ENCODE data around the gene ERFE. TPM values are rescaled to one million over a fixed set of nuclear protein-coding genes. Genes with fewer than 3 reads are reported as not detected.

ERFE gene
- total RNA-seq, 2 experiments from 2014 or later, result not detected

- Mint-ChIP-seq H3K27me3 (no peaks in the 10 kb centered on the region), H3K4me3 (no peak overlapping the region), H3K4me1 (no peaks in the 10 kb centered on the region), H3K36me3 (no peaks in the 10 kb centered on the region), H3K27ac (no peak overlapping the region), H3K9me3 (ENCODE audit: low read depth) (no peaks in the 10 kb centered on the region)
- ATAC-seq (no peak), DNase-seq (no peak)
- CTCF ChIA-PET, result no interaction called here
Observed at GRCh38 chr2:238130111-238130695, 28.6 kb upstream of the ERFE start.

DNA sequence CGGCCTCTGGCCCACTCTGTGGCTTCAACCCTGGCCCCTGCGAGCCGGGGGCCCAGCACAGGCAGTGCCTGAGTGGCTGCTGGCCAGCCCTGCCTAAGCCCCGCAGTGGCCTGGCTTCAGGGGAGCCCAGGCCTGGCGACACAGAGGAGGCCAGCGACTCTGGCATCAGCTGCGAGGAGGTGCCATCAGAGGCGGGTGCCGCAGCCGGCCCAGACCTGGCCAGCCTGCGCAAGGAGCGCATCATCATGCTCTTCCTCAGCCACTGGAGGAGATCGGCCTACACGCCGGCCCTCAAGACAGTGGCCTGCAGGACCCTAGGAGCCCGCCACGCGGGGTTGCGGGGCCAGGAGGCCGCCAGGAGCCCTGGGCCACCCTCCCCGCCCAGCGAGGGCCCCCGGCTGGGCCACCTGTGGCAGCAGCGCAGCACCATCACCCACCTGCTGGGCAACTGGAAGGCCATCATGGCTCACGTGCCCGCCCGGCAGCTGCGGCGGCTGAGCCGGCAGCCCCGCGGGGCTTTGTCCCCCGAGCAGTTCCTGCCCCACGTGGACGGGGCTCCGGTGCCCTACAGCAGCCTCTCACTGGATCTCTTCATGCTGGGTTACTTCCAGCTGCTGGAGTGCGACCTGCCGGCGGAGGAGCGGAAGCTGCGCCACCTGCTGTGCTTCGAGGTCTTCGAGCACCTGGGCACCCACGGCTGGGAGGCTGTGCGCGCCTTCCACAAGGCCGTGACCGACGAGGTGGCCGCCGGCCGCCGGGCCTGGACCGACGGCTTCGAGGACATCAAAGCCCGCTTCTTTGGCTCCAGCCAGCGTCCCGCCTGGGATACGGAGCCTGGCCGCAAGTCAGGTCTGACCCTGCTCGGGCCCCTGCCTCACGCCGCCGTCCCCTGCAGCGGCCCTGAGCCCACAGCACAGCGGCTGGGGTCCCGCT, 27.8 kb upstream of the ERFE start:
- CTCF ChIA-PET, result no interaction called here
- no peak overlapping the region for H3K4me3 Mint-ChIP-seq
- H3K27me3 Mint-ChIP-seq, result no peaks in the 10 kb centered on the region
- H3K36me3 Mint-ChIP-seq, result no peaks in the 10 kb centered on the region
- no peak for DNase-seq
- H3K27ac Mint-ChIP-seq, result no peak overlapping the region
- H3K4me1 Mint-ChIP-seq, result no peaks in the 10 kb centered on the region
- ATAC-seq, result no peak
- H3K9me3 Mint-ChIP-seq (ENCODE audit: low read depth), result no peaks in the 10 kb centered on the region

GRCh38 chr2:238131761-238132462, 26.9 kb upstream of the ERFE start:
- no peaks in the 10 kb centered on the region for H3K27me3 Mint-ChIP-seq
- no peaks in the 10 kb centered on the region for H3K4me1 Mint-ChIP-seq
- H3K27ac Mint-ChIP-seq, result no peak overlapping the region
- H3K36me3 Mint-ChIP-seq, result no peaks in the 10 kb centered on the region
- DNase-seq (no peak), ATAC-seq (no peak)
- no peak overlapping the region for H3K4me3 Mint-ChIP-seq
- H3K9me3 Mint-ChIP-seq (ENCODE audit: low read depth), result no peaks in the 10 kb centered on the region
- CTCF ChIA-PET, result no interaction called here

DNA sequence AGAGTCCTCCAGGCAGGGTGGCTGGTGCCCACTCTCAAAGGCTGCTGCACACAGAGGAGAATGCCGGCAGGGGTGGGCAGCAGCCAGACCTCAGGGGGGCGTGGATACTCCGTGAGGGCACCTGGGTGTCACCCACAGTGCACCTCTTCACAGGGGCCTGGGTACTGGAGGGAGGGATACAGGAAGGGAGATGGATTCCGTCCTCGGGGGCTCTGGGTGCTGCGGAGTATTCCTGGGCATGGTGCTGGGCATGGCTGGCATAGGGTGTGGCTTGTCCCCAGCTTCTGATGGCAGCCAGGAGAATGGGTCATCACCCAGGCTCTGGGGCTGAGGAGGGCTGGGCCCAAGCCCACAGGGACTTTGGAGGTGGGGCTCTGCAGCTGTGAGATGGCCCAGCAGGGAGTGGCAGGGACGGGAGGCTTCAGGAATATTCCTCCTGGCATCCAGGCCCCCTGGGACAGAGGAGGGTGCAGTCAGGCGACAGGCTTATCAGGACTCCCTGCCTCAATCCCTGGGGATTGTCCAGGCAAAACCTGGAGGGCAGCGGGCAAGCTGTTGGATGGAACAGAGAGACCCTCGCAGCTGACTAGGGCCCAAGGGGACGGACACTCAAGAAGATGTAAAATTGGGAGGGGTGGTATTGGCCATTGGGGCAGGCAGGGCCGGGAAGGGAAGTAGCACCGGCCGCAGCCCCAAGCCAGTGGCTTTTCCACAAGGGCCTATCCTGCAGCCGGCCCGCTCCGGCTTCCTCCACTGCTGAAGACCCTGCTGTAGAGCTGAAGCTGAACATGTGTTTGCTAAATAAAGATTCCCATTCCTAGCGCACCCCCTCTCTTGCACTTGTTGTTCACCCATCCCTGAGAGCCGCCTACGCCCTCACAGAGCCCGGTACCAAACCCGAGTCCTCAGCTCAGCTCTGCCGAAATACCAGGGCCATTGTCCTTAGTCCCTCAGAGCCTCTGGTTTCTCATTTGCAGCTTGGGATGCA, 26.0 kb upstream of the ERFE start:
- Mint-ChIP-seq H3K4me3 (no peak overlapping the region), H3K27me3 (no peaks in the 10 kb centered on the region), H3K36me3 (no peaks in the 10 kb centered on the region), H3K4me1 (no peaks in the 10 kb centered on the region), H3K27ac (no peak overlapping the region), H3K9me3 (ENCODE audit: low read depth) (no peaks in the 10 kb centered on the region)
- CTCF ChIA-PET, result no interaction called here
- DNase-seq, result no peak
- ATAC-seq, result no peak

GRCh38 chr2:238133499-238134392, 25.0 kb upstream of the ERFE start:
- CTCF ChIA-PET, result interaction anchor here (0.9 kb wide), 1 partner anchor 10 kb away, joined by 3 read pairs; no protein-coding TSS in a partner anchor
- H3K36me3 Mint-ChIP-seq, result no peaks in the 10 kb centered on the region
- no peaks in the 10 kb centered on the region for H3K4me1 Mint-ChIP-seq
- ATAC-seq, result no peak
- no peak overlapping the region for H3K4me3 Mint-ChIP-seq
- H3K27ac Mint-ChIP-seq, result no peak overlapping the region
- DNase-seq, result no peak
- no peaks in the 10 kb centered on the region for H3K9me3 Mint-ChIP-seq (ENCODE audit: low read depth)
- no peaks in the 10 kb centered on the region for H3K27me3 Mint-ChIP-seq

DNA sequence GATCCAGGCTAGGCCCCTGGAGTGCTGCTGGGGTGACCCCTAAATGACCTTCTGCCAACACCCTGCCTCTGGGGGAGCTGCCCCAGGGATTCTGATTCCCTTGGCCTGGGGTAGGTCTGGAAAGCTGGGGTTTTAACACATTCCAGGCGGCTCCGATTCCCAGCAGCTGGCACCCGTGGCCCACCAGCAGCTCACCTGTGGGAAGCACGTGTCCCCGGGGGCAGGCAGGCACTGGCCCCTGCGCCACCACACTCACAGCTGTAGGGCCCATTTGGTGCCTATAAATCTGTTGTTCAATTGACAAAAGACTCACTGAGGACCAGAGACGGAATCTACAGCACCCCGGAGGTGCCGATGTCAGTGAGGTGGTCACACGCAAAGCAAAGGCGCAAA, 24.4 kb upstream of the ERFE start:
- CTCF ChIA-PET, result interaction anchor here (0.9 kb wide), 1 partner anchor 10 kb away, joined by 3 read pairs; no protein-coding TSS in a partner anchor
- Mint-ChIP-seq H3K4me1 (no peaks in the 10 kb centered on the region), H3K36me3 (no peaks in the 10 kb centered on the region), H3K4me3 (no peak overlapping the region), H3K9me3 (ENCODE audit: low read depth) (no peaks in the 10 kb centered on the region), H3K27me3 (no peaks in the 10 kb centered on the region), H3K27ac (no peak overlapping the region)
- ATAC-seq (no peak), DNase-seq (no peak)

GRCh38 chr2:238135601-238136150, 23.1 kb upstream of the ERFE start:
- H3K36me3 Mint-ChIP-seq, result no peaks in the 10 kb centered on the region

DNA sequence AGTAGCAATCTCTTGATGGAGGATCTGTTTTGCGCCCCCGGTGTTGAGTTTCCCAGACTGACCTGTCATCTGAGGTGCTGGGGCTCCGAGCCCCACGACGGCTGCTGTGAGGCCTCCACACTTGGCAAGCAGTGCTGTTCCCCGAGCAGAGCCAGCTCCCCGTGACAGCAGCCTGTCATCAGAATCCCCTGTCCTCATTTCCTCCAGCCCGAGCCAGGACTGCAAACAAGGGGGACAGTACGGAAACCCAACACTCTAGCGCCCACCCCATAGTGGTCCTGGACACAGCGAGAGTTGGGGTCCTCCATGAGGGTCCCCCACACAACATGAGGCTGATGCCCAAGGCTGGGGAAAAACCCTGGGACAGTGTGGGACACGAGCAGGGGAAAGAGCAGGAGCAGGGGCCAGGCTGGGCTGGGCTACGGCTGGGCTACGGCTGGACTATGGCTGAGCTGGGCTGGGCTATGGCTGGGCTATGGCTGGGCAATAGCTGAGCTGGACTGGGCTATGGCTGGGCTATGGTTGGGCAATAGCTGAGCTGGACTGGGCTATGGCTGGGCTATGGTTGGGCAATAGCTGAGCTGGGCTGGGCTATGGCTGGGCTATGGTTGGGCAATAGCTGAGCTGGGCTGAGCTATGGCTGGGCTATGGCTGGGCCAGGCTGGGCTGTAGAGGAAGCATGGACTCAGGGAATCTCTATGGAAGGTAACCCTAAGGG, 21.8 kb upstream of the ERFE start:
- H3K9me3 Mint-ChIP-seq (ENCODE audit: low read depth), result no peaks in the 10 kb centered on the region
- DNase-seq, result no peak
- CTCF ChIA-PET, result no interaction called here

More at GRCh38 chr2:238135601-238136150, 23.1 kb upstream of the ERFE start:
- Mint-ChIP-seq H3K9me3 (ENCODE audit: low read depth) (no peaks in the 10 kb centered on the region), H3K4me1 (no peaks in the 10 kb centered on the region), H3K27me3 (no peaks in the 10 kb centered on the region), H3K27ac (no peak overlapping the region), H3K4me3 (no peak overlapping the region)
- DNase-seq (no peak), ATAC-seq (no peak)
- CTCF ChIA-PET, result no interaction called here

DNA sequence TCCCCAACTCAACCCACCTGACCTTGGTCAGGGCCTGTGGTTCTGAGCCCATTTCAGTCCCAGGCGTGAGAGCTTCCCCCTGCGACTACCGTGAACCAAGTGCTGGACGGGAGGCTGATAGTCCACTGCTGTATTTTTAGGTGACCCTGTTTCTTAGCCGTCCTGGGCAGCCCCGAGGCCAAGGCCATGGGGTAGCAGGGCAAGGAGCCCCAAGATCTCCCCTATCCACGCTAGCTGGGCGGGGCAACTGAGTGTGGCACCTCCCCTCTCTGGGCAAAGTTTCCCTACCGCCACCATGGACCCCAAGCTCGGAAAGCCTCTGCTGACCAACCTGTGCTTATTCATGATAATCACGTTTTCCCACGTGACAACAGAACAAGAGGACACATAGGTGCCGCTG, 20.9 kb upstream of the ERFE start:
- H3K36me3 Mint-ChIP-seq, result no peaks in the 10 kb centered on the region
- ATAC-seq, result no peak

More for the DNA sequence above, 21.8 kb upstream of the ERFE start:
- H3K4me1 Mint-ChIP-seq, result no peaks in the 10 kb centered on the region
- no peaks in the 10 kb centered on the region for H3K36me3 Mint-ChIP-seq
- H3K27ac Mint-ChIP-seq, result no peak overlapping the region
- ATAC-seq, result no peak
- H3K27me3 Mint-ChIP-seq, result no peaks in the 10 kb centered on the region
- H3K4me3 Mint-ChIP-seq, result no peak overlapping the region

GRCh38 chr2:238138331-238139195, 20.2 kb upstream of the ERFE start, which contains the start of gene KLHL30:
Gene KLHL30, plus strand, starts transcription at chr2:238138668. Its CDS starts 2,087 bp downstream, at chr2:238140755.
- H3K27me3 Mint-ChIP-seq, result no peaks in the 10 kb centered on the region
- ATAC-seq (no peak), DNase-seq (no peak)
- CTCF ChIA-PET, result interaction anchor here (0.7 to 1.6 kb wide), 5 partner anchors 49 to 280 kb away, joined by 3 to 6 read pairs (median 3); no protein-coding TSS in a partner anchor
- H3K9me3 Mint-ChIP-seq (ENCODE audit: low read depth), result no peaks in the 10 kb centered on the region
- no peak within 1 kb of the TSS for H3K4me3 Mint-ChIP-seq
- H3K36me3 Mint-ChIP-seq, result no peaks in the 10 kb centered on the region
- H3K4me1 Mint-ChIP-seq, result no peaks in the 10 kb centered on the region
- no peak within 1 kb of the TSS for H3K27ac Mint-ChIP-seq

More for the DNA sequence above, 20.9 kb upstream of the ERFE start:
- Mint-ChIP-seq H3K27me3 (no peaks in the 10 kb centered on the region), H3K27ac (no peak overlapping the region), H3K4me3 (no peak overlapping the region), H3K4me1 (no peaks in the 10 kb centered on the region), H3K9me3 (ENCODE audit: low read depth) (no peaks in the 10 kb centered on the region)
- no peak for DNase-seq
- CTCF ChIA-PET, result no interaction called here
